ENCODE measurements around the gene TOM1L2. TPM values are rescaled to one million over a fixed set of nuclear protein-coding genes. Genes with fewer than 3 reads are reported as not detected.

TOM1L2 gene
- total and polyA plus RNA-seq, 2 of the 4 experiments (the other 2 are of a cell fraction) = 34.4 to 51.7 TPM

GRCh38 chr17:17902877-17903276 lies 69.3 kb downstream of the TOM1L2 start:
- Histone ChIP-seq H3K4ac (ENCODE audit: low read depth, low read length) (peak overlapping the region; percentile 7; the same call in 1 of the 2 replicates), H2AK9ac (replicated peaks; ENCODE audit: low read depth, low read length, poor library complexity) (no peak overlapping the region), H3K4me3 (ENCODE audit: insufficient read depth, low read depth, low read length) (no peak overlapping the region), H2AK5ac (ENCODE audit: low read depth, low read length) (peak overlapping the region; percentile 65; the same call in 1 of the 2 replicates), H3K9ac (ENCODE audit: low read depth, low read length) (no peak overlapping the region), H3K27me3 (ENCODE audit: control insufficient read depth, insufficient read depth, low read length) (no peaks in the 10 kb centered on the region), H3K79me1 (ENCODE audit: low read depth in 1 of 2, low read length in 2 of 2) (peaks cover 7 to 40% of the 10 kb centered on the region in 2 experiments), H3K4me1 (ENCODE audit: control insufficient read depth, insufficient read depth, low read length) (peaks cover 21% of the 10 kb centered on the region), H2BK15ac (ENCODE audit: low read depth, low read length) (no peak overlapping the region; the same call in 2 of the 3 replicates), H3K56ac (ENCODE audit: extremely low read depth, insufficient read depth, low read length) (no peak overlapping the region), H3K18ac (ENCODE audit: low read depth, low read length) (no peak overlapping the region), H3K36me3 (ENCODE audit: control insufficient read depth, insufficient read depth, low read length) (peaks cover 7% of the 10 kb centered on the region), H2BK120ac (ENCODE audit: low read depth, low read length) (no peak overlapping the region), H3K14ac (replicated peaks; ENCODE audit: low read depth, low read length) (no peak overlapping the region), H3K4me2 (ENCODE audit: low read depth, low read length) (no peak overlapping the region), H2AFZ (replicated peaks; ENCODE audit: low read length, poor library complexity) (no peak overlapping the region), H4K20me1 (ENCODE audit: insufficient read depth, low read length) (no peaks in the 10 kb centered on the region), H3K9me3 (ENCODE audit: control insufficient read depth, insufficient read depth, low read length) (no peaks in the 10 kb centered on the region), H3K23ac (ENCODE audit: low read depth, low read length) (0 out of 2 replicates have a peak overlapping the region, but pooled peaks have one; percentile 52), H3K9me1 (ENCODE audit: insufficient read depth, low read length) (peaks cover 36% of the 10 kb centered on the region), H4K91ac (ENCODE audit: insufficient read depth, low read depth, low read length) (peak overlapping the region; percentile 0; the same call in 1 of the 2 replicates), H4K5ac (ENCODE audit: low read depth, low read length) (no peak overlapping the region), H4K8ac (ENCODE audit: low read depth in 2 of 2, low read length in 2 of 2) (no peak overlapping the region), H2BK20ac (ENCODE audit: low read depth, low read length) (no peak overlapping the region), H2BK5ac (ENCODE audit: low read depth, low read length, poor library complexity, severe bottlenecking) (no peak overlapping the region), H3K27ac (ENCODE audit: insufficient read depth, low read length) (no peak overlapping the region)
- intact Hi-C loops (cut with micrococcal nuclease) = no loop called here
- no TSS peak for BruUV-seq (replicated peaks)
- no CpG with 5 or more reads among the region's 4 CpGs for WGBS, 2 experiments (ENCODE audit: extremely low coverage in 2 of 2, insufficient read length in 1 of 2)
- in situ Hi-C loops (cut with MboI; ENCODE audit: low sequenced_read_pairs) = no loop called here
- TF ChIP-seq RAD21 (IDR thresholded peaks at IDR 0.05; ENCODE audit: low read length) = no peak
- TF ChIP-seq CEBPB (IDR thresholded peaks at IDR 0.05; ENCODE audit: low read depth, low read length) = no peak
- no peak for TF ChIP-seq MXI1 (IDR thresholded peaks at IDR 0.05; ENCODE audit: borderline replicate concordance, low read depth, low read length)
- TF ChIP-seq RCOR1 (IDR thresholded peaks at IDR 0.05; ENCODE audit: insufficient replicate concordance, low read length) = no peak
- no peak for TF ChIP-seq USF2 (IDR thresholded peaks at IDR 0.05; ENCODE audit: low read depth, low read length)
- no peak for TF ChIP-seq NFE2L2 (IDR thresholded peaks at IDR 0.05; ENCODE audit: low read depth, low read length)
- TF ChIP-seq POLR2A (IDR thresholded peaks at IDR 0.05; ENCODE audit: low read depth, low read length) = no peak
- TF ChIP-seq CTCF (conservative IDR thresholded peaks at IDR 0.05; ENCODE audit: low read depth, low read length) = no peak
- no peak for TF ChIP-seq FOS (IDR thresholded peaks at IDR 0.05; ENCODE audit: low read depth, low read length)
- POLR2A ChIA-PET (ENCODE audit: unreplicated experiment) = no interaction called here
- dilution Hi-C loops (cut with HindIII; ENCODE audit: low sequenced_read_pairs, unreplicated experiment) = no loop called here
- DNase-seq = no peak
- CTCF ChIA-PET = interaction anchor here (0.6 to 1.5 kb wide), 2 partner anchors 12 to 16 kb away, joined by 3 to 4 read pairs; no protein-coding TSS in a partner anchor
- no peak for ATAC-seq (ENCODE audit: low read depth)

Measured in IMR-90 (cell line).